Ramos (cell line): ENCODE results near the gene RHOT1.
"Not testable (repeated sequence)": the region's sequence is repeated elsewhere in the genome, so short reads cannot be mapped to it uniquely, and the experiment has no call there.

ENCODE experiments used
- in situ Hi-C: fragments of 300-500 bp; cut with MboI; formaldehyde crosslinking; loops from one replicate; pipeline ENCODE4 v1.14.3; 2022; ENCODE audit warnings: low sequenced_read_pairs; ENCODE audit not compliant: unreplicated experiment

RHOT1 gene

DNA sequence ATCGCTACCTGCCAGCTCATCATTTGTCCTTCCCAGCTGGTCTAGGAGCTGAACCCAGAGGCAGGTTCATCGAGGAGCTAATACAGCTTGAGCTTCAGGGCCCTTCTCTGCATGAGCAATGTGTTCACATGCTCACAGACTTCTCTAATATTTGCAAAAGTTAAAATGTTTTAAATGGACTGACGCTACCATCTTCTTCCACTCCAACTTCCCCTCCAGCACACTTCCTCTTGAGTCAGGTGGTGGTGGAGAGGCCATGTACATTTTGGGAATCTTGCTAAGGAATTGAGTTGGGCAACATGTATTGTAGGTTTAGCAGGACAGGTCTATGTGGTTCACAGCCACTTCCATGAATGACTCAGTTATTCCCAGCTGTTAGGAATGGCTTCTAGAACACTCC, 21.6 kb upstream of the RHOT1 start:
- in situ Hi-C loops, result no loop called here

DNA sequence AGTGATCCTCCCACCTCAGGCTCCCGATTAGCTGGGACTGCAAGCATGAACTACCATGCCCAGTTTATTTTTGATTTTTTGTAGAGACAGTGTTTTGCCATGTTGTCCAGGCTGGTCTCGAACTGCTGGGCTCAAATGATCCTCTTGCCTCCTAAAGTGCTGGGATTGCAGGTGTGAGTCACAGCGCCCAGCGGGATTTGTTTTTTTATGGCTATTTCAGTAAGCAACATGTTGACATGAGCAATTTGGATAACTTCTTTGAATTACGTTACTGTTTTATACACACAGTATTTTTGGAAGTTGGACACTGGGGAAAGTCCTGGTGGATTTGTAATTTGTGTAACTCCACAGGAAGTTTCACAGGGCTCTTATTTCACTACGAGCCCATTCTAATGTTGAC, 18.5 kb upstream of the RHOT1 start:
- in situ Hi-C loops, result no loop called here

DNA sequence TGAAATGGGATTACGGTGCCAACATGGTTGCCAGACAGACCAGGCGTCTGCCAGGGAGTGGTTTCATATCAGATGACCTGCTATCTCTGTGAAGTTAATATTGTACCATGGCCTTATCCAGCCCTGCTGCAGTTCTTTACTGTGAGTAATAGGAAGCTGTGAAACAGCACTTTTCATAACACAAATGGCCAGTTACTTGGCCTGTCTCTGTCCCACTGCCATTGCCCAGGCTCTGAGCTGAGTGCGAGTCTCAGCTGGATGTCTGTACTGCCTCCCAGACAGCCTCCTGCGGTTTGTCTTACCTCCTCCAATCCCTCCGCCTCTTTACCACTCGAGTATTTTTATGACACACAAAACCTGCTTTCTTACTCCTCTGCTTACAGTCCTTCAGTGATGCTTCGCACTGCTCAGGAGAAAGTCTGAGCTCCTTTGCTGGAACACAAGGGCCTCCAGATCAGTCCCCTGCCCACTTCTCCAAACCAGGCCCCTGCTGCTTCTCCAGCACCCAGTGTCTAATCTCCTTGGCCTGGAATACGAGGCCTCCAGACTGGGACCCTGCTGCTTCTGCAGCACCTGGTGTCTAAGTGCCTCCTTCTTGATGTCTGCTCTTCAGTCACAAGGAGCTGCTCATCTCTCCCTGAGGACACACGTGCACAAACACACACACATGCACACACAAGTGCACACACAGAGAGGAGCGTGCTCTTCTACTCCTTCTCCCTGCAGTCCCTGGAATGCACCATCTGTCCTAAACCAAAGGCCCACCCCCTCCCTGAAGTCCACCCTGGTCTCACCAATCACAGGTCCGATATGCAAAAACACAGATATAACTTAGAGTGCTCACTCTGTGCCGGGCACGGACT, 17.1 kb upstream of the RHOT1 start:
- in situ Hi-C loops, result no loop called here

DNA sequence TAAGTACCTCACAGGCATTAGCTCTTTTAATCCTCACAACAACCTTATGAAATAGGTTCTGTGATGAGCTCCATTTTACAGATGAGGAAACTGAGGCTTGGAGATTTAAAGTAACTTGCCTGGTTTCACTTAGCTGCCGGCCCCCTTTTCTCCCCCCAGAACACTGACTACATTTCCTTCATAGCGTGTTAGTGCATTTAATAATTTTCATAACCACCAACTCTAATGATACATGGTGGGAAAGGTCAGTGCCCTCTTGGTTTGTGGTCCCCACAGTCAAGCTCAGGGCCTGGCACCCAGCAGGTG, 16.5 kb upstream of the RHOT1 start:
- in situ Hi-C loops, result no loop called here

DNA sequence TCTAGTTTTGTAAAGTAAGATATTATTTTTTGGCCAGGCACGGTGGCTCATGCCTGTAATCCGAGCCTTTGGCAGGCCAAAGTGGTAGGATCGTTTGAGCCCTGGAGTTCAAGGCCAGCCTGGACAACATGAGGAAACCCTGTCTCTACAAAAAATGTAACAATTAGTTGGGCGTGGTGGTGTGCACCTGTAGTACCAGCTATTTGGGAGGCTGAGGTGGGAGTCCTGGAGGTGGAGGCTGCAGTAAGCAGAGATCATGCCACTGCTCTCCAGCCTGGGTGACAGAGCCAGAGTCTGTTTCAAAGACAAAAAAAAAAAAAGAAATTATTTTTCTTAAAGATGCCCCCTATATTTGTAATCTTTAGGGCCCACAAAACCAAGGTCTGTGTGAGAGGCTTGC, 16.0 kb upstream of the RHOT1 start:
- in situ Hi-C loops, result no loop called here

DNA sequence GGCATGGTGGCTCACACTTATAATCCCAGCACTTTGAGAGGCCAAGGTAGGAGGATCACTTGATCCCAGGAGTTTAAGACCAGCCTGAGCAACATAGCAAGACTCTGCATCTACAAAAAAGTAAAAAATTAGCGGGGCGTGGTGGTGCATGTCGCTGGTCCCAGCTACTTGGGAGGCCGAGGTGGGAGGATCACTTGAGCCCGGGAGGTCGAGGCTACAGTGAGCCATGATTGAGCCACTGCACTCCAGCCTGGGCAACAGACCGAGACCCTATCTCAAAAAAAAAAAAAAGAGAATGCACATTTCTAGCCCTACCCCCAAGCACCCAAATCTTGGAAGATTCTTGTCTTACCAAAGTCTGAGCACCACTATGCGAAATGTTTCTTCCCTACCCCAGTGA, 15.6 kb upstream of the RHOT1 start:
- in situ Hi-C loops, result no loop called here

DNA sequence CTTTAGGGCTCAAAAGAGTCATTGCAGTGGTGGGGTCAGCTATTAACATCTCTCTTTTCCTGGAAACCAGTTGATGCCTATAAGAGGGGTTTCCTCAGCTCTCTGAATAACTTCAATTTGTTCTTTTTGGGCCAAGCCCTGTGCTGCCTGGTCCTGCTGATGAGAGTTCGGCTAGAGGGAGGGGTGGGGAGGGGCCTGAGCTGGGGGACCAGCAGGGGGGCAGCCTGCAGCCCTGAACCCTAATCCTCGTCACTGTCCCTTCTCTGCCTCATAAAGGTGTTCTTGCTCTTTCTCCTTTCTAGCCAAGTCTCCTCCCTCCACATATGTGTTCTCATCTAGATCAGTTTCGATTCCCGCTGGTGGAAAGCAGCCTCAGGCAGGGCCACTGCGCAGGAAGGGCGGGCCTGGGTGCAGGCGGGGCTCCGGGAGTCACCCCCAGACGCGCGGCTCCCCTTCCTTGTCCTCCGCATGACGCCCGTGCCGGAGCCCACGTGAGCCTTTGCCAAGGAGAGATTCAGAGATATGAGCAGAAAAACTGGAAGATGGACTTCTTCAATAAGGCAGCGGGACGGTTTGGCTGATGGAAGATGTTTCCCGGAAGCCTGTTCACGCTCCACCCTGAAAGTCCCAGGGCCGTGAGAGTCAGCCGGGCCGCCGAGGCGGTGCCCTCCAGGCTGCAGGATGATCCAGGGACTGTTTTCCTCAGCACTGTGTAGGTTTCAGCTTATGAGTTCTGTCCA, 15.0 kb upstream of the RHOT1 start:
- in situ Hi-C loops, result no loop called here

DNA sequence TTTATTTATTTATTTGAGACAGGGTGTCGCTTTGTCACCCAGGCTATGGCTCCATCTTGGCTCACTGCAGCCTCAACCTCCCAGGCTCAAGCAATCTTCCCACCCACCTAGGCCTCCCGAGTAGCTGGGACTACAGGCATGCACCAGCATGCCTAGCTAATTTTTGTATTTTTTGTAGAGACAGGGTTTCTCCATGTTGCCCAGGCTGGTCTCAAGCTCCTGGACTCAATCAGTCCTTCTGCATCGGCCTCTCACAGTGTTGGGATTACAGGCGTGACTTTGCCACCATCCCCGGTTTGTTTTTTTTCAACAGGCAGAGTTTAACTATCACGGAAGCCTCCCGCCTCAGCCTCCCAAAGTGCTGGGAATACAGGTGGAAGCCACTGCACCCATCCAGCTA, 13.8 kb upstream of the RHOT1 start:
- in situ Hi-C loops, result not testable (repeated sequence)

DNA sequence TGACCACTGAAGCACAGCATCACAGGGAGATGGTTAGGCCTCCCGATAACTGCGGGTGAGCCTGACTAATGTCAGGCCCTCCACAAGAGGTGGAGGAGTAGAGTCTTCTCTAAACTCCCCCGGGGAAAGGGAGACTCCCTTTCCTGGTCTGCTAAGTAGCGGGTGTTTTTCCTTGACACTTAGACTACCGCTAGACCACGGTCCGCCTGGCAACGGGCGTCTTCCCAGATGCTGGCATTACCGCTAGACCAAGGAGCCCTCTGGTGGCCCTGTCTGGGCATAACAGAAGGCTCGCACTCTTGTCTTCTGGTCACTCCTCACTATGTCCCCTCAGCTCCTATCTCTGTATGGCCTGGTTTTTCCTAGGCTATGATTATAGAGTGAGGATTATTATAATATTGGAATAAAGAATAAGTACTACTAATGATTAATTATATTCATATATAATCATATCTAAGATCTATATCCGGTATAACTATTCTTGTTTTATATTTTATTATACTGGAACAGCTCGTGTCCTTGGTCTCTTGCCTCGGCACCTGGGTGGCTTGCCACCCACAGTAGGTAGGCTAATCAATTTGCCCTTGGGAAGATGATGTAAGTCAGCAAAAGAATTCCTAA, 6.7 kb upstream of the RHOT1 start:
- in situ Hi-C loops, result loop anchor here (10.0 kb wide), 1 partner anchor 121 kb away; no protein-coding TSS in a partner anchor

DNA sequence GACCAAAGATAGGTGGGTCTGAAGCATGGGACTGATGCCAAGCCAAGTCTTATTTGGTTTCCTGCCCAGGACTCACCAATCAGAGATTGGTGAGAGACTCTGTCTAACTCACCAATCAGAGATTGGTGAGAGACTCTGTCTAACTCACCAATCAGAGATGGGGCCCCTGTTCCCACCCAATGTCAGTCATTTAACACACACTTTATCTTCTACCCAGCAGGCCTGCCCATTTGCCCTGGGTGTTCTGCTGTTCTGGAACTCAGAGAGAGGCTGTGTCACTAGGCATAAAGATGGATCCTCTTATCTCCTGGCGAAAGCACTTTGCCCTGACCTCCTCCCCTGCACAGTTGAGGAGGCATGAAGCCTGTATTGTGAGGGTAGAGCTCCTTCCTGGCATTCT, 5.4 kb upstream of the RHOT1 start:
- in situ Hi-C loops, result loop anchor here (10.0 kb wide), 1 partner anchor 122 kb away; no protein-coding TSS in a partner anchor

DNA sequence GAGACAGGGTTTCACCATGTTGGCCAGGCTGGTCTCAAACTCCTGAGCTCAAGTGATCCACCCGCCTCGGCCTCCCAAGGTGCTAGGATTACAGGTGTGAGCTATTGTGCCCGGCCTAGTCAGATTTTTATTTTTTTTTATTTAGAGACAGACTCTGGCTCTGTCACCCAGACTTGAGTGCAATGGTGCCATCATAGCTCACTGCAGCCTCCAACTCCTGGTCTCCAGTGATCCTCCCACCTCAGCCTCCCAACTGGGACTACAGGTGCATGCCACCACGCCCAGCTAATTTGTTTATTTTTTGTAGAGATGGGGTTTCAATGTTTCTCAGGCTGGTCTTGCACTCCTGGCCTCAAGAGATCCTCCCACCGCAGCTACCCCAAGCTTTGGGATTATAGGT, 2.8 kb upstream of the RHOT1 start:
- in situ Hi-C loops, result loop anchor here (10.0 kb wide), 1 partner anchor 125 kb away; no protein-coding TSS in a partner anchor

DNA sequence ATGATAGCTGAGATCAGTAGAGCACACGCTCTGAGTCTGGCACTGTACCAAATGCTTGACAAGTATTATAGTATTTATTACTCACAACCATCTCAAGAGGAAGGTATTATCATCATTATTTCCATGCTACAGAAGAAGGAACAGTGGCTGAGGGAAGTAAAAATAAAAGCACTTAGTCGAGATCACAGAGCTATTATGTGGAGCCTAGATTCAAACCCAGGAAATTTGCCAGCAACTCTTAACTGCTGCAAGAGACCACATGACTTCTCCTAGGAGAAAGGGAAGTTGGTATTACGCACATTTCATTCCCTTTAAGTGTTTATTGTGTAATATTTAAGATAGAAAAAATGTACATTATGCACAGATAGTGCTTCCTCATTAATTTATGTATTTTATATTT, 1.0 kb upstream of the RHOT1 start:
- in situ Hi-C loops, result no loop called here

DNA sequence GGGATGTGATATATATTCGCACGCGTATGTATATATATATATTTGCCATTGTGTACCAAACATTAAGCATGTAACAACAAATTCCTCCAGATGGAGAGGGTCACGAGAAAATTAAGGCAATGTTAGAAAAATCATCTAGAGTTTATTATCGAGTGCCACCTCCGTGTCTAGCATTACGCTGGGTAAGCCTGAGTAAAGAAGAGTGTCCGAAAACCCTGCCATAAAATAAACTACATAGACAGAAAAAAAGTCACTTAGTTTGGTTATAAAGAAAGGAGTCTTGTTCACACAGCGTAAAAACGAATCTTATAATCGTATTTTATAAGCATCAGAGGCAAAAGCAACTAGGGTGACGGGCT, 644 bp upstream of the RHOT1 start:
- in situ Hi-C loops, result no loop called here

DNA sequence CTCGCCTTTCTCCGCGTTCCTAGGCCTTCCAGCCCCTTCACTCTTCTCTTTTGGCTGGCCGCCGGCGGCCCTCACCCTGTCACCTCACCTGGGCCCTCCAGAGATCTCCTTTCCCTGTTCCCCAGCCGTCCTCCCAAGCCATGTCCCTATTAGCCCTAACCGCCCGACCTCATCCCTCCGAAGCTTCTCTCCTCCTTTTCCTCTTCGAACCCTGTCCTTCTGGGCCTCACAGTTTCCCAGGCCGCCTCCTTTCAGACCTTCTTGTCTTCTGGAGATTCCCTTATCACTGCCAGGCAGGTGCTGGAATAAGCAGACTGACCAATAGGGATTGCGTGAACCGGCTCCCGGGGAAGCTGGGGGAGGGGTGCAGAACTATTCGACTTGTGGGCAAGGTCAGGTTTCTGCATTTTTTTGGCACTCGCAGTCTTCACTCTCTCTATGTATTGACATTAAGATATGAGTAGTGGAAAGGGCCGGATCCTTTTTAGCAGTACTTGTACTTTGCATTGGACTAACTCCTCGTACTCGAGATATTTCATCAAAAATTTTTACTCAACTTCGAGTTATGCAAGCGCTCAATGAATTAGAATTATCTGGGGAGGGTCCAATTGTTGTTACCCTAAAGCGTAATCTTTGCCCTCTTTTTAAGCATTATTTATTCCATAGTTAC, 690 bp downstream of the RHOT1 start:
- in situ Hi-C loops, result no loop called here

DNA sequence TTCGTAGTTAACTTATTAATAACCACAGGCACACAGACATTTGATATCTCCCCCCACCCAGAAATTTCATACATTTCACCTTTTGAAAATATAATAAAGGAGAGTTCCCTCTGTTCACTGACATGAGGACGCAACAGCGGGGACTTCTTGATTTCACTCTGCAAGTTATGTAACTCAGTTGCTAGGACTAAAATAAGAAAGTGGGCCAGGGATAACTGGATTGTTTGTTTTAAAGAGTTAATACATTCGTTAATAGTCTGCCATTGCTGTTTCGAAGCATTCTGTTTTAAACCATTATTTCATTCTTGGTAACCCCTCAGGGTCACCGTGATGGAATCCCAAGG, 1.2 kb downstream of the RHOT1 start:
- in situ Hi-C loops, result no loop called here

DNA sequence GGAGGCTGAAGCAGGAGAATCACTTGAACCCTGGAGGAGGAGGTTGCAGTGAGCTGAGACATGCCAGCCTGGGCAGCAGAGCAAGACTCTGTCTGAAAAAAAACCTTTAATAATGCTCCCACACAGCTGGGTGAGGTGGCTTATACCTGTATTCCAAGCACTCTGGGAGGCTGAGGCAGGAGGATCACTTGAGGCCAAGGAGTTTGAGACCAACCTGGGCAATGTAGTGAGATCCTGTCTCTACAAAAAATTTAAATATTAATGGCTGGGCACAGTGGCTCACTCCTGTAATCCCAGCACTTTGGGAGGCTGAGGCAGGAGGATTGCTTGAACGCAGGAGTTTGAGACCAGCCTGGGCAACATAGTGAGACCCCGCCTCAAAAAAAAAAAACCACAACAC, 2.1 kb downstream of the RHOT1 start:
- in situ Hi-C loops, result not testable (repeated sequence)

DNA sequence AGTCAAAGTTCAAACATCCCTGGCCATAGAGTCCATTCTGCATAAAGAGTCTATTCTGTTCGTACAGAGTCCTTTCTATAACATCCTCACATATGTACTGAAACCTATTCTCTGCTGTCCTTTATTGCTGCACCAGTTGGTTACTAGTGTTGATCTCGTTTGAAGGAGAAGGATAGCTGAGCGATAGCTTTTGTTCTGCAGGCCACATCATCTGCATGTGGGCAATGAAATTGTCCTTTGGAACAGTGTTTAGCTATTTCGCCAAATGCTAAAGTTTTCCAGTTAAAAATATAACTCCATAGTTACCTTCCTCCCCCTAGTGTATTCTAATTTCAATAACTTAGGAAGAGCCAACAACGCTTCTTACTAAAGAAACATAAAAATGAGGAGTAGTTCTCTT, 6.0 kb downstream of the RHOT1 start:
- in situ Hi-C loops, result no loop called here

DNA sequence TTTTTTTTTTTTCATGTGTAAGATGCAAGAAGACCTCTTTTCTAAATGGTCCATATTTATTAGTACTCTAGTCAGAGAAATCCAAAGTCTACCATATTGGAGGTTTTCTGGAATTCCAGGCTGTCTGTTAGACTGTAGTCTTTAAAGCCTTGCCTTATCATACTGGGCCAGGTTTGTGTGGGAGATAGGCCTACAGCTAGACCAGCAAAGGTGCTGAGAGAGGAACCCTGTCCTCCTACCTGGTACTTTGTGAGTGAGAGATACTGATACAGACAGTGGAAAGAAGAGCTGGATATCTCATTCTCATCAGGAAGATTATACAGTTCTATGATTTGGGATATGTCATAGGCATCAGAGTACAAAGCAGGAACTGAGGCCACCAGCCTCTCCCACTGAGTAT, 8.1 kb downstream of the RHOT1 start:
- in situ Hi-C loops, result no loop called here

DNA sequence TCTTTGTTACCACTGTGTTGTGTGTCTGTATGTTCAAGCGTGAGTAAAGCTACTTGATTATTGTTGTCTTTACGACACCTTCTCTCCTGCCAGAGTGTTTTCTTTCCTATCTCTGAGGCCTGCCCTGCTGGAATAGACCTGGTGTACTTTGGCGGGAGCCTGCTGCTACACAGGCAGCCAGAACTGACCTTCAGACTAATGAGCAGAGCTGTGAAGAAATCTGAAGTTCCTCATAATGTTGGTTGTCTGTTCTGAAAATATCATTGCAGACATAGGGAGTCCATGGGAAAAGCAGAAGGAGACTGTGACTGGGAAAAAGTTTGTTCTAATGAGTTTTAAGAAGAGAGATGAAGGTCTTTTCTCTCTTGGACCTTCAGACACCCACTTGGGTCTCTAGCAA, 9.8 kb downstream of the RHOT1 start:
- in situ Hi-C loops, result no loop called here

DNA sequence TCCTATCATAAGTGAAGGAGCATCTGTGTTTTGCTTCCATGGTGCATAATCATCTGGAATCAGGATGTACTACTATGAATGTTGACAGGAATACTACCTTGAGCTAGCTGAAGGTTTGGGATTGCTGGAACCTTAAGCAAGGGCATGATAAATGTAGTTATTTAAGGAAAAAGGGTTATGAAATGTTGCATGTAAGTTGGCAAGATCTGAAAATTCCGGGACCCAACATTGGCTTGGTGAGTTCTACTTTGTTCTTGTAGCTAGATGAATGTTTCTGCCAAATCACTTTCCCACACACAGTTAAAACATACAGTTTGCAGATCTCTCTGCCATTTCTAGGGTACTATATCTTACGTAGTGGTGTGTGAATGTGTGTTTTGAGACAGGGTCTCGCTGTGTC, 13.6 kb downstream of the RHOT1 start:
- in situ Hi-C loops, result no loop called here

DNA sequence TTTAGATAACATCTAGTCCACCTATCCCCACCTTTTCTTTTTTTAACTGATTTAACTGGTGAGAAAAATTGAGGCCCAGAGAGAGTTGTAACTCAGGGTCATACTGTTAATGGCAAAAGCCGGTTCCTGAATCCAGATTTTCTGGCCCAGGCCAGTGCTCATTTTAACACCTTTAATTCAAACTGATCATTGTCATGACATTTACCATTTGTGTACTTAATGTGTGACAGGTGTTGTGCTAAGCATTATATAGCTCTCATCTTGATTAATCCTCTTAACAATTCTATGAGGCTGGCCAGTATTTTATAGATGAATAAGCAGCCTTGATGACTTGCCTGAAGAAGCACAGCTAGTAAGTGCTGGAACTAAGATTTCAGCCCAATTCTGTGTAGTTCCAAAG, 14.4 kb downstream of the RHOT1 start:
- in situ Hi-C loops, result no loop called here
